IMR-90 (cell line): ENCODE data around the gene SLC6A6.

ENCODE experiments used
- CEBPB ChIP-seq: IDR thresholded peaks from 2 replicates; pipeline ENCODE4 v1.6.1; 2012; ENCODE audit warnings: low read depth, low read length, improper control_type of control experiment
- CTCF ChIP-seq: conservative IDR thresholded peaks from 2 replicates; pipeline ENCODE4 v1.5.1; 2012; ENCODE audit warnings: mild to moderate bottlenecking, low read depth, low read length, improper control_type of control experiment
- MAZ ChIP-seq: IDR thresholded peaks from 2 replicates; pipeline ENCODE4 v1.6.1; 2012; ENCODE audit warnings: low read depth, mild to moderate bottlenecking, low read length, improper control_type of control experiment, moderate library complexity, borderline replicate concordance
- MXI1 ChIP-seq: IDR thresholded peaks from 2 replicates; pipeline ENCODE4 v1.6.1; 2012; ENCODE audit warnings: low read depth, mild to moderate bottlenecking, low read length, moderate library complexity, borderline replicate concordance
- POLR2A ChIP-seq: IDR thresholded peaks from 2 replicates; pipeline ENCODE4 v1.6.1; 2012; ENCODE audit warnings: mild to moderate bottlenecking, low read depth, low read length
- RCOR1 ChIP-seq: IDR thresholded peaks from 2 replicates; pipeline ENCODE4 v1.6.1; 2012; ENCODE audit warnings: mild to moderate bottlenecking, low read length, improper control_type of control experiment; ENCODE audit not compliant: insufficient replicate concordance
- RFX5 ChIP-seq: IDR thresholded peaks from 2 replicates; pipeline ENCODE4 v1.8.0; 2012; ENCODE audit warnings: low read depth, mild to moderate bottlenecking, low read length, moderate library complexity
- TF ChIP-seq, protein P1 (sequence below): fragments of 150-350 bp; IDR thresholded peaks from 2 replicates; pipeline ENCODE4 v1.6.1; 2017; ENCODE audit warnings: mild to moderate bottlenecking, antibody characterized with exemption, low read length, low read depth

DNA sequence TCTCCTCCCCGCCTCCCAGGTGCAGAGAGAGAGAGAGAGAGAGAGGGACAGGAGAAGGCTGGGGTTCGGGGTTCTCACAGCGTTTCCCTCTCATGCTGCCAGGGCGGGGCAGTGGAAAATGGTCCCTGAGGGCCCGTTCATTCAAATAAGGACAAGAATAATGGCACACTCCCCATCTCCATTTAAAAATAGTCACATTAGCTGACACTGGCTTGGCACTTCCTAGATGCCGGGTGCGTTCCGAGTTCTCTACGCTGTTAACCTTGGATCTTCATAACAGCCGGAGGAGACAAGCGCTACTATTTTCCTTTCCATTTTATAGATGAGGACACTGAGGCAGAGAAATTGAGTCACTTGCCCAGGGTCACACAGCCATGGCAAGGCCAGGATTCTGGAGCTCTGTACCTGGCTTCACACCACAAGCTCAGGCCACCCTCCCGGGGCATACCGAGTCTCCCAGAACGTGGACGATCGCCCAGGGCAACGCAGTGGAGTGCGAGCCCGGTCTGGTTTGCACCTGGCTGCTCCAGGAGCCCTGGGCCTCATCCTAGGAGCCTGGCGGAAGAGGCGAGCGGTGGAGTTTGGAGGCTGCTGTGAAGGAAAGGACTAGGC is 608 bp upstream of the SLC6A6 start:
- TF ChIP-seq CTCF (no peak), MXI1 (no peak), POLR2A (no peak), RCOR1 (no peak), CEBPB (no peak), RFX5 (no peak), MAZ (no peak)
- TF ChIP-seq, protein P1, sequence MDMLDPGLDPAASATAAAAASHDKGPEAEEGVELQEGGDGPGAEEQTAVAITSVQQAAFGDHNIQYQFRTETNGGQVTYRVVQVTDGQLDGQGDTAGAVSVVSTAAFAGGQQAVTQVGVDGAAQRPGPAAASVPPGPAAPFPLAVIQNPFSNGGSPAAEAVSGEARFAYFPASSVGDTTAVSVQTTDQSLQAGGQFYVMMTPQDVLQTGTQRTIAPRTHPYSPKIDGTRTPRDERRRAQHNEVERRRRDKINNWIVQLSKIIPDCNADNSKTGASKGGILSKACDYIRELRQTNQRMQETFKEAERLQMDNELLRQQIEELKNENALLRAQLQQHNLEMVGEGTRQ: no peak
